Measurements from ENCODE around the gene XRCC5.

Gene XRCC5

GRCh38 chr2:216245391-216245975, 136.3 kb downstream of the XRCC5 start:
- Histone ChIP-seq H3K36me3 (ENCODE audit: control insufficient read depth, insufficient read depth, low read length) (no peaks in the 10 kb centered on the region), H3K4me2 (ENCODE audit: low read length) (no peak overlapping the region), H3K27ac (no peak overlapping the region), H3K9me3 (ENCODE audit: control insufficient read depth, low read length) (peaks cover 3% of the 10 kb centered on the region), H3K79me2 (no peaks in the 10 kb centered on the region), H3K4me3 (ENCODE audit: low read depth, low read length) (no peak overlapping the region), H2AFZ (no peak overlapping the region), H3K9ac (no peak overlapping the region), H3K27me3 (ENCODE audit: control insufficient read depth, insufficient read depth, low read length) (no peaks in the 10 kb centered on the region), H3K4me1 (no peaks in the 10 kb centered on the region)
- TF ChIP-seq CTCF (IDR thresholded peaks at IDR 0.05), result no peak

- H3K4me3 ChIP-seq (ENCODE audit: low read depth, low read length), result no peak overlapping the region
- H3K27me3 ChIP-seq (ENCODE audit: control insufficient read depth, insufficient read depth, low read length), result no peaks in the 10 kb centered on the region
- H3K36me3 ChIP-seq (ENCODE audit: control insufficient read depth, insufficient read depth, low read length), result no peaks in the 10 kb centered on the region
- TF ChIP-seq CTCF (IDR thresholded peaks at IDR 0.05), result no peak
- H3K9ac ChIP-seq, result no peak overlapping the region
- peaks cover 3% of the 10 kb centered on the region for H3K9me3 ChIP-seq (ENCODE audit: control insufficient read depth, low read length)
- no peak overlapping the region for H3K27ac ChIP-seq
- H2AFZ ChIP-seq, result no peak overlapping the region
- no peaks in the 10 kb centered on the region for H3K4me1 ChIP-seq
- H3K79me2 ChIP-seq, result no peaks in the 10 kb centered on the region
- no peak overlapping the region for H3K4me2 ChIP-seq (ENCODE audit: low read length)
Measured at GRCh38 chr2:216246766-216247165, 137.6 kb downstream of the XRCC5 start.
